T-helper 1 cell (primary cell): Measurements from ENCODE around the gene RAMACL.
"Not testable (repeated sequence)": the region's sequence is repeated elsewhere in the genome, so short reads cannot be mapped to it uniquely, and the experiment has no call there.

Source experiments
- DNase-seq, 5 donors: peaks; one replicate each; pipeline ENCODE4 v3.0.0-alpha.2; 2012 to 2020

RAMACL gene

GRCh38 chr6:166595061-166595780, 8.7 kb upstream of the RAMACL start:
- no peak for DNase-seq

GRCh38 chr6:166592821-166593220, 6.3 kb upstream of the RAMACL start:
- no peak for DNase-seq

GRCh38 chr6:166591961-166592520, 5.6 kb upstream of the RAMACL start:
- DNase-seq = no peak

- no peak for DNase-seq
These were observed 4.5 kb upstream of the RAMACL start for GRCh38 chr6:166591026-166591425.

GRCh38 chr6:166589786-166590574, 3.5 kb upstream of the RAMACL start:
- DNase-seq = no peak

- DNase-seq = no peak
These were observed 2.9 kb upstream of the RAMACL start for GRCh38 chr6:166589337-166589731.

- no peak for DNase-seq
These were observed 2.3 kb upstream of the RAMACL start for GRCh38 chr6:166588691-166589336.

GRCh38 chr6:166587631-166588413, 1.3 kb upstream of the RAMACL start:
- DNase-seq = no peak

- no peak for DNase-seq
These were observed 1.5 kb downstream of the RAMACL start for GRCh38 chr6:166584853-166585429.

- DNase-seq = no peak
These were observed 2.3 kb downstream of the RAMACL start for GRCh38 chr6:166584155-166584554.

- DNase-seq = no peak
These were observed 3.1 kb downstream of the RAMACL start for GRCh38 chr6:166583230-166583965.

- DNase-seq = no peak
These were observed 4.2 kb downstream of the RAMACL start for GRCh38 chr6:166582258-166582657.

- DNase-seq = not testable (repeated sequence)
These were observed 4.7 kb downstream of the RAMACL start for GRCh38 chr6:166581801-166582200.

- DNase-seq = no peak
These were observed 5.4 kb downstream of the RAMACL start for GRCh38 chr6:166581091-166581511.

- no peak for DNase-seq
These were observed 6.1 kb downstream of the RAMACL start for GRCh38 chr6:166580076-166581050.

- no peak for DNase-seq
These were observed 7.1 kb downstream of the RAMACL start for GRCh38 chr6:166579237-166579850.

GRCh38 chr6:166578536-166579236, 7.8 kb downstream of the RAMACL start:
- no peak for DNase-seq

- no peak for DNase-seq
These were observed 11.3 kb downstream of the RAMACL start for GRCh38 chr6:166575205-166575604.
